K562 (cell line): ENCODE results near the gene CDC42SE2. TPM values are rescaled to one million over a fixed set of nuclear protein-coding genes. Genes with fewer than 3 reads are reported as not detected.

Source experiments
- ATAC-seq: fragments of 200-7000 bp; cut with Tn5 transposase; 3 replicates; pipeline ENCODE4 v1.9.1; 2020; ENCODE audit warnings: moderate library complexity
- BruUV-seq: library from RNA; stranded (reverse); fragments of 400-500 nt; replicated peaks from 2 replicates; lab custom pipeline; 2021; lab: Mats Ljungman, UMichigan
- CTCF ChIA-PET: fragments of 300-600 bp; formaldehyde crosslinking; extraction: SDS; loops from one replicate; lab custom pipeline; 2021; ENCODE audit warnings: low intra/inter-chr PET ratio; lab: Yijun Ruan, JAX
- POLR2A ChIA-PET: fragments of 300-600, 350-650 bp; sonication (Branson Sonifier 250); formaldehyde crosslinking; extraction: SDS; loops from one replicate; lab custom pipeline; 2021; ENCODE audit warnings: antibody characterized with exemption, inconsistent platforms; lab: Yijun Ruan, JAX
- DNase-seq, 4 experiments: peaks; one replicate each; pipeline versions ENCODE4 v3.0.0 to v3.0.0-alpha.2; 2011 to 2018; ENCODE audit warnings: low spot score in 3 of 4, mixed read lengths in 3 of 4; ENCODE audit errors: extremely low read depth in 1 of 4
- FAIRE-seq: peaks from 2 replicates; lab custom pipeline; 2011; peaks lifted over from hg19 to GRCh38; lab: Jason Lieb, UNC
- H2AFZ ChIP-seq: 2 replicates; pipeline ENCODE4 v1.6.0; 2011; ENCODE audit warnings: low read depth, low read length, control low read depth, inconsistent platforms
- H3K27ac ChIP-seq: fragments of 200-600 bp; 3 replicates; pipeline ENCODE4 v1.8.0; 2011; ENCODE audit warnings: low read depth, mild to moderate bottlenecking, control low read depth, inconsistent platforms, low read length, moderate library complexity, mixed read lengths; ENCODE audit errors: extremely low read depth
- H3K27me3 ChIP-seq, 2 experiments: fragments of 300-600 bp in 1 of 2; 2 replicates in 1 of 2; 3 replicates in 1 of 2; pipeline versions ENCODE4 v1.6.0 to v1.8.0; 2011; ENCODE audit warnings: inconsistent platforms in 2 of 2, low read length in 2 of 2, mild to moderate bottlenecking in 1 of 2, mixed read lengths in 1 of 2, moderate library complexity in 1 of 2; ENCODE audit not compliant: control insufficient read depth in 2 of 2, insufficient read depth in 2 of 2
- H3K36me3 ChIP-seq: fragments of 300-600 bp; 3 replicates; pipeline ENCODE4 v1.8.0; 2011; ENCODE audit warnings: mild to moderate bottlenecking, low read length, inconsistent platforms; ENCODE audit not compliant: control insufficient read depth, insufficient read depth
- H3K4me1 ChIP-seq, 2 experiments: fragments of 200-600 bp in 1 of 2; replicated peaks in 1 of 2; 2 replicates in 1 of 2; 3 replicates in 1 of 2; pipeline versions ENCODE4 v1.5.1 to v1.8.0; 2011; ENCODE audit warnings: inconsistent platforms in 2 of 2, low read length in 2 of 2, mild to moderate bottlenecking in 1 of 2, mixed read lengths in 1 of 2, moderate library complexity in 1 of 2; ENCODE audit not compliant: control insufficient read depth in 2 of 2, insufficient read depth in 2 of 2
- H3K4me2 ChIP-seq: 2 replicates; pipeline ENCODE4 v1.6.1; 2011; ENCODE audit warnings: low read length, control low read depth, inconsistent platforms, mixed read lengths; ENCODE audit not compliant: insufficient read depth
- H3K4me3 ChIP-seq: fragments of 200-600 bp; sonication (generic), shearing (Covaris generic); 2 replicates; pipeline ENCODE4 v1.5.1; 2016; ENCODE audit warnings: control low read depth, inconsistent platforms
- H3K79me2 ChIP-seq: fragments of 200-600 bp; 3 replicates; pipeline ENCODE4 v1.8.0; 2011; ENCODE audit warnings: low read length, inconsistent platforms; ENCODE audit not compliant: control insufficient read depth, insufficient read depth
- H3K9ac ChIP-seq, 2 experiments: 2 replicates each; pipeline versions ENCODE4 v1.6.0 to v1.6.1; 2011; ENCODE audit warnings: low read depth in 2 of 2, low read length in 2 of 2, control low read depth in 1 of 2, inconsistent platforms in 1 of 2, mild to moderate bottlenecking in 1 of 2, mixed read lengths in 1 of 2; ENCODE audit not compliant: insufficient read depth in 1 of 2
- H3K9me1 ChIP-seq: one replicate; pipeline ENCODE4 v1.6.0; 2011; ENCODE audit warnings: inconsistent platforms, mild to moderate bottlenecking, low read length, moderate library complexity; ENCODE audit not compliant: control insufficient read depth, insufficient read depth
- H3K9me3 ChIP-seq: replicated peaks from 2 replicates; pipeline ENCODE4 v1.5.1; 2011; ENCODE audit warnings: low read depth, low read length, inconsistent platforms; ENCODE audit not compliant: control insufficient read depth, insufficient read depth
- H4K20me1 ChIP-seq: replicated peaks from 2 replicates; pipeline ENCODE4 v1.6.1; 2011; ENCODE audit warnings: low read length, inconsistent platforms, mixed read lengths; ENCODE audit not compliant: control insufficient read depth, insufficient read depth
- DEAF1 ChIP-seq: fragments of 450-650 bp; formaldehyde crosslinking; IDR thresholded peaks from 2 replicates; pipeline ENCODE4 v1.4.0; 2020; ENCODE audit warnings: mild to moderate bottlenecking, moderate library complexity
- HDGF ChIP-seq: fragments of 450-650 bp; IDR thresholded peaks from 2 replicates; pipeline ENCODE4 v1.6.1; 2016
- SMARCB1 ChIP-seq: IDR thresholded peaks from 2 replicates; pipeline ENCODE4 v1.6.1; 2011; ENCODE audit warnings: improper control_type of control experiment, low read depth; ENCODE audit not compliant: insufficient read length
- XRCC4 ChIP-seq: IDR thresholded peaks from one replicate; pipeline ENCODE4 v1.6.1; 2011; ENCODE audit not compliant: insufficient read depth, insufficient read length; ENCODE audit errors: extremely low read depth
- ZNF239 ChIP-seq: fragments of 250-450 bp; sonication (Bioruptor Pico); IDR thresholded peaks from 2 replicates; pipeline ENCODE4 v1.4.0; 2020; ENCODE audit warnings: mild to moderate bottlenecking
- ZNF655 ChIP-seq: fragments of 250-450 bp; sonication (Bioruptor Pico); IDR thresholded peaks from 2 replicates; pipeline ENCODE4 v1.5.0; 2021
- WGBS: fragments of 100-300 bp; shearing (Covaris generic); methylation state at CpG from one replicate; pipeline ENCODE4 v1.1.6; 2016; ENCODE audit warnings: low coverage, mixed read lengths; ENCODE audit not compliant: insufficient coverage; ENCODE audit errors: missing lambda C conversion rate; 5-methylcytosine and 5-hydroxymethylcytosine counted together
- in situ Hi-C: fragments of 300-500 bp; cut with MboI; formaldehyde crosslinking; loops from 4 replicates; pipeline ENCODE4 v1.15.0; 2018; ENCODE audit warnings: inconsistent platforms, mixed read lengths
- intact Hi-C: fragments of 100-400 bp; cut with micrococcal nuclease; formaldehyde crosslinking; loops from 2 replicates; pipeline ENCODE4 v1.14.2; 2022
- polyA plus RNA-seq, 8 experiments: library from polyadenylated mRNA; depleted of rRNA in 4 of 8; stranded (reverse) in 5 of 8; unstranded in 3 of 8; fragments of >200 nt; fragmentation: Nextera tagmentation in 2 of 8; fragmentation: Illumina TruSeq in 1 of 8; extraction: Ambion mirVana in 2 of 8; extraction: Trizol in 1 of 8; gene quantifications; 2 replicates each; pipeline versions ENCODE4 v1.2.1 to v1.2.3, GENCODE V29; 2011 to 2014; ENCODE audit warnings: inconsistent platforms in 1 of 8, missing spikeins in 1 of 8
- total RNA-seq, 7 experiments: library from RNA; depleted of rRNA in 6 of 7; stranded (reverse); fragments of >200 nt in 6 of 7; fragmentation: Illumina TruSeq in 2 of 7; extraction: Trizol in 2 of 7; gene quantifications; 2 replicates each; pipeline versions ENCODE4 v1.2.1 to v1.2.3, GENCODE V29; 2011 to 2021; ENCODE audit warnings: low replicate concordance in 1 of 7

CDC42SE2 gene
- total and polyA plus RNA-seq, 9 of the 15 experiments (the other 6 are each of a cell fraction or from before 2014, with no cell fraction given) = 24.8 to 44.3 (median 32.7) TPM

GRCh38 chr5:131258733-131259132, 5.1 kb upstream of the CDC42SE2 start:
- in situ Hi-C loops = no loop called here
- no peak overlapping the region for H3K4me2 ChIP-seq
- DNase-seq = no peak
- 4% methylated on average over 2 of the region's 2 CpGs for whole genome bisulfite sequencing
- no peak overlapping the region for H2AFZ ChIP-seq
- H3K9me3 ChIP-seq = no peaks in the 10 kb centered on the region
- ChIA-PET CTCF (no interaction called here), POLR2A (interaction anchor here (2.2 kb wide), 1 partner anchor 8 kb away, joined by 12 read pairs; no protein-coding TSS in a partner anchor)
- H3K36me3 ChIP-seq = no peaks in the 10 kb centered on the region
- no TSS peak for BruUV-seq
- TF ChIP-seq ZNF239 (CRISPR knock-in tag) (no peak), HDGF (no peak), XRCC4 (no peak), ZNF655 (CRISPR knock-in tag) (no peak), DEAF1 (CRISPR knock-in tag) (no peak), SMARCB1 (no peak)
- no peak overlapping the region for H3K27ac ChIP-seq
- no peaks in the 10 kb centered on the region for H3K9me1 ChIP-seq
- no peak overlapping the region for H3K9ac ChIP-seq
- ATAC-seq = no peak
- H3K4me3 ChIP-seq = no peak overlapping the region
- no peaks in the 10 kb centered on the region for H3K27me3 ChIP-seq
- peaks cover 8 to 16% of the 10 kb centered on the region in 2 experiments for H3K4me1 ChIP-seq
- no peak for FAIRE-seq
- no peaks in the 10 kb centered on the region for H4K20me1 ChIP-seq
- peaks cover 8% of the 10 kb centered on the region for H3K79me2 ChIP-seq
- intact Hi-C loops = no loop called here
